ENCODE results near the gene TNRC6B.

The TNRC6B gene

DNA sequence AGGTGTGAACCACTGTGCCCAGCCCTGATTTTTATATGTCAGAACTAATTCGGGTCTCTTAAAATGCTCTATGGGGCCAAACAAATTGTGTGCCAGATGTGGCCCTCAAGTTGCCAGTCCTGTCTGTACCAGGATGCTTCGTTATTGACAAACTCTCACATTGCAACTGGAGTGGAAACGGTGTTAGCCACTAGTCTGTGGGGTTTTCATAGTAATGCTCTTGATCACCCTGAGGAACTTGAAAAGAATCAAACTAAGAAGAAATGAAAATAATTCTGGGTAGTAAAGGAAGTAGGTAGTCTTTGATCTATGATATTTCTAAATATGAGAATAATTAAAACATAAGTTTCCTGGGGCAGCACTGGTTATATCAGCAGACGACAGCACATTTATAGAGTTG, 101.3 kb downstream of the TNRC6B start:
- Histone ChIP-seq H3K9me3 (ENCODE audit: control insufficient read depth, low read length) (no peaks in the 10 kb centered on the region), H3K36me3 (ENCODE audit: control insufficient read depth, insufficient read depth, low read length) (peaks cover 16% of the 10 kb centered on the region), H3K27me3 (ENCODE audit: control insufficient read depth, insufficient read depth, low read length, poor library complexity, severe bottlenecking) (no peaks in the 10 kb centered on the region), H3K27ac (ENCODE audit: insufficient read depth, low read depth, low read length, poor library complexity, severe bottlenecking) (no peak overlapping the region), H3K4me1 (ENCODE audit: control insufficient read depth, insufficient read depth, low read length) (no peaks in the 10 kb centered on the region), H3K4me3 (ENCODE audit: insufficient read depth, low read depth, low read length) (no peak overlapping the region)
- WGBS, 2 experiments: 94 to 95% methylated on average over 4 of the region's 4 CpGs

DNA sequence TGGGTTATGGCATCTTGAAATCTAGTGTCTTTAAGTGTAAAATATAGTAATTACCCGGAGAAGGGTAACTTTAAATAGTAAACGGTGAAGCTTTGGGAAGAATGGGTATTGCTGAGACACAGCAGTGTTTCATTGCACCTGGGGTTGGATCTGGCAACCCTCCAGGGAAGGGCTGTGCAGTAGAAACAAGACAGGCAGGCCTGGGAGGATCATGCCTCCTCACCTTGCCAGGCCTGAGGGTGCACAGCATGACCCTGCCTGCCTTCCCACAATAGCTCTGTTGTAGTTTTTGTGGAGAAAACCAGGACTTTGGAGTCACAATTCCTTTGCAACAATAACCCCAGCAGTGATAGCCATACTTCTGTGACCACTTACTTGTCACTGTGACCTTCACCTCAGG, 104.0 kb downstream of the TNRC6B start:
- WGBS, 2 experiments: 91 to 94% methylated on average over 2 of the region's 2 CpGs
- Histone ChIP-seq H3K36me3 (ENCODE audit: control insufficient read depth, insufficient read depth, low read length) (peaks cover 25% of the 10 kb centered on the region), H3K27ac (ENCODE audit: insufficient read depth, low read depth, low read length, poor library complexity, severe bottlenecking) (no peak overlapping the region), H3K9me3 (ENCODE audit: control insufficient read depth, low read length) (no peaks in the 10 kb centered on the region), H3K27me3 (ENCODE audit: control insufficient read depth, insufficient read depth, low read length, poor library complexity, severe bottlenecking) (no peaks in the 10 kb centered on the region), H3K4me1 (ENCODE audit: control insufficient read depth, insufficient read depth, low read length) (no peaks in the 10 kb centered on the region), H3K4me3 (ENCODE audit: insufficient read depth, low read depth, low read length) (no peak overlapping the region)

DNA sequence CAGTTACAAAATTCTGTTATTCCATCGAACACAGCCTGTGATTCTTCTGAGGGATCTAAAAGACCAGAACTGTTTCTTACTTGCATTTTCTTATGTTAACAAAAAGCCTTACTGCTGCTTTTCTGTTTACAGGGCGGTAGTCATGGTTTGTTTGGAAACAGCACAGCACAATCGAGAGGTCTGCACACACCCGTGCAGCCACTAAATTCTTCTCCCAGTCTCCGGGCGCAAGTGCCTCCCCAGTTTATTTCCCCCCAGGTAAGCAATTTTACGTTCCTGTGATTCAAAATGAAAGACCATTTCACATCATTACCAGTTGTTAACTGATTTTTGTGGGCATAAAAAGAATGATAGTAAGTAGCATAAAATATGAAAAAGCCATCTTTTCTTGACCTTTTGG, 107.8 kb downstream of the TNRC6B start:
- Histone ChIP-seq H3K36me3 (ENCODE audit: control insufficient read depth, insufficient read depth, low read length) (peaks cover 38% of the 10 kb centered on the region), H3K4me3 (ENCODE audit: insufficient read depth, low read depth, low read length) (no peak overlapping the region), H3K9me3 (ENCODE audit: control insufficient read depth, low read length) (no peaks in the 10 kb centered on the region), H3K4me1 (ENCODE audit: control insufficient read depth, insufficient read depth, low read length) (no peaks in the 10 kb centered on the region), H3K27me3 (ENCODE audit: control insufficient read depth, insufficient read depth, low read length, poor library complexity, severe bottlenecking) (no peaks in the 10 kb centered on the region), H3K27ac (ENCODE audit: insufficient read depth, low read depth, low read length, poor library complexity, severe bottlenecking) (no peak overlapping the region)
- WGBS, 2 experiments: 97 to 99% methylated on average over 6 to 7 of the region's 7 CpGs

DNA sequence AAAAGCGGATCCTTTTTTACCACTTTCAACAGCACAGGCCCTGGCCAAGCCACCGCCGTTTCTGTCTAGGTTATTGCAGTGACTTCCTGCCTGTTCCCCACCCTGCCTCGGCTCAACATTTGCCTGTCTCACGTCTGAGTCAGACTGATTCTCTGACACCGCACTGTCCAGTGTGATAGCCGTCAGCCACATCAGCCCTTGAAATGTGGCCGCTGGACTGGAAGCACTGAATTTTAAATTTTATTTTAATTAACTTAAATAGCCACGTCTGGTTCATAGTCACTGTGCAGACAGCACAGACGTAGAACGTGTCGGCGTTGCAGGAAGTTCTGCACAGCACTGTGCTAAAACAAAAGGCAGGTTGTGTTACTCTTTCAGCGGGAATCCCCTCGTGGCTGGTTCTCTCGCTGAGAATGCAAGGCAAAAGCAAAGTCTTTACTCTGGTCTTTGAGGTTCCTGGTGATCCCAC, 112.3 kb downstream of the TNRC6B start:
- H3K4me1 ChIP-seq (ENCODE audit: control insufficient read depth, insufficient read depth, low read length): no peaks in the 10 kb centered on the region
- no peak overlapping the region for H3K27ac ChIP-seq (ENCODE audit: insufficient read depth, low read depth, low read length, poor library complexity, severe bottlenecking)
- H3K9me3 ChIP-seq (ENCODE audit: control insufficient read depth, low read length): no peaks in the 10 kb centered on the region
- no peaks in the 10 kb centered on the region for H3K27me3 ChIP-seq (ENCODE audit: control insufficient read depth, insufficient read depth, low read length, poor library complexity, severe bottlenecking)
- H3K4me3 ChIP-seq (ENCODE audit: insufficient read depth, low read depth, low read length): no peak overlapping the region
- 88 to 89% methylated on average over 16 of the region's 16 CpGs for WGBS, 2 experiments
- H3K36me3 ChIP-seq (ENCODE audit: control insufficient read depth, insufficient read depth, low read length): peaks cover 36% of the 10 kb centered on the region

DNA sequence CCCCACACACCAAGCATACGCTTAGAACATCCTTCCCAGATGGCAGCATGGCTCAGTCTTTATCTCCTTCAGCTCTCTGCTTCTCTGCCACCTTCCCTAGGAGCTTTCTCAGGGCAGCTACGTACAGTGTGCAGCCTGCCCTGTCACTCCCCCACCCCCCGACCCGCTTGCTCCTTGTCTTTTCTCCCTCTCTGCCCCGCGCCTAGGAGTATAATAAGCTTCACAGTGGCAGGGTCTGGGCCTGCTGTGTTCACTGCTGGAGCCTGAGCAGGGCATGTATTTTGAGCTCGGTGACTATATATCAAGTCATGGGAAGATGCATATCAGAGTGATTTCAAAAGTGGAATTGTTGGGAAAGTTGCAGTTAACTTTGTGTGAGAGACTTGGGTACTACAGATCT, 112.8 kb downstream of the TNRC6B start:
- Histone ChIP-seq H3K27me3 (ENCODE audit: control insufficient read depth, insufficient read depth, low read length, poor library complexity, severe bottlenecking) (no peaks in the 10 kb centered on the region), H3K9me3 (ENCODE audit: control insufficient read depth, low read length) (no peaks in the 10 kb centered on the region), H3K36me3 (ENCODE audit: control insufficient read depth, insufficient read depth, low read length) (peaks cover 32% of the 10 kb centered on the region), H3K4me3 (ENCODE audit: insufficient read depth, low read depth, low read length) (no peak overlapping the region), H3K27ac (ENCODE audit: insufficient read depth, low read depth, low read length, poor library complexity, severe bottlenecking) (no peak overlapping the region), H3K4me1 (ENCODE audit: control insufficient read depth, insufficient read depth, low read length) (no peaks in the 10 kb centered on the region)
- 82 to 87% methylated on average over 7 of the region's 7 CpGs for WGBS, 2 experiments

DNA sequence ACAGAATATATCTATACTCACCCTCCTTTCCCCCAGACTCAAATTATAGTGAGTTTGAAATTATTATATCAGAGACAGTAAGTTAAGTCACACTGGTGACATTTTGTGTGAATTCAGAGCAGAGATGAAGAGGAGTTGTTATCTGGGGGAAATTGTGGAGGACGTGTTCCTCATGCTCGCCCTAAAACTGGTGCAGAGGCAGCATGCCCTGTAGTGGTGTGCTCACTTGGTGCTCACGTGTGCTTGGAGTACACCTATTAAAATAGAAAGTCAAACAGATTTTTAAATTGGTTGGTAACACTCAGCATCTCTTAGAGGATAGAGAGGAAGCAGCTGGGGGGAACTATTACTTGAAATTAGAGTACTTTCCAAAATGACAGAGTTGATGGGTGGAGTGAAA, 117.0 kb downstream of the TNRC6B start:
- no peak overlapping the region for H3K27ac ChIP-seq (ENCODE audit: insufficient read depth, low read depth, low read length, poor library complexity, severe bottlenecking)
- H3K4me3 ChIP-seq (ENCODE audit: insufficient read depth, low read depth, low read length): no peak overlapping the region
- WGBS, 2 experiments: 92 to 99% methylated on average over 3 of the region's 3 CpGs
- H3K9me3 ChIP-seq (ENCODE audit: control insufficient read depth, low read length): no peaks in the 10 kb centered on the region
- peaks cover 13% of the 10 kb centered on the region for H3K36me3 ChIP-seq (ENCODE audit: control insufficient read depth, insufficient read depth, low read length)
- H3K27me3 ChIP-seq (ENCODE audit: control insufficient read depth, insufficient read depth, low read length, poor library complexity, severe bottlenecking): no peaks in the 10 kb centered on the region
- H3K4me1 ChIP-seq (ENCODE audit: control insufficient read depth, insufficient read depth, low read length): no peaks in the 10 kb centered on the region

DNA sequence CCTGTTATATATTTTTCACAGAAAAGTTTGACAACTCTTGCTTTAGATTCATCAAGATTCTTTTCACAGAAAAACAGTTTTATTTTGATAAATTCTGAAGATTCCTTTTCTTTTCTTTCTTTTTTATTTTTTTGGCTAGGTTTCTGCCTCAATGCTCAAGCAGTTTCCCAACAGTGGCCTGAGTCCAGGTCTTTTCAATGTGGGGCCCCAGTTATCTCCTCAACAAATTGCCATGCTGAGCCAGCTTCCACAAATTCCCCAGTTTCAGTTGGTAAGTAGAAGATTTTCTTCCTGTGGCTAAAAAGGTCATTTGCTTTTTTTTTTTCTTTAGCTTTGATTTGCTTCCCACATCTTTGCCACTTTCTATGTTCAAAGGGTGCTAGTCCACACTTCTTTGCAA, 122.6 kb downstream of the TNRC6B start:
- no peaks in the 10 kb centered on the region for H3K9me3 ChIP-seq (ENCODE audit: control insufficient read depth, low read length)
- H3K27ac ChIP-seq (ENCODE audit: insufficient read depth, low read depth, low read length, poor library complexity, severe bottlenecking): no peak overlapping the region
- H3K27me3 ChIP-seq (ENCODE audit: control insufficient read depth, insufficient read depth, low read length, poor library complexity, severe bottlenecking): no peaks in the 10 kb centered on the region
- H3K36me3 ChIP-seq (ENCODE audit: control insufficient read depth, insufficient read depth, low read length): peaks cover 19% of the 10 kb centered on the region
- H3K4me1 ChIP-seq (ENCODE audit: control insufficient read depth, insufficient read depth, low read length): no peaks in the 10 kb centered on the region
- no peak overlapping the region for H3K4me3 ChIP-seq (ENCODE audit: insufficient read depth, low read depth, low read length)

DNA sequence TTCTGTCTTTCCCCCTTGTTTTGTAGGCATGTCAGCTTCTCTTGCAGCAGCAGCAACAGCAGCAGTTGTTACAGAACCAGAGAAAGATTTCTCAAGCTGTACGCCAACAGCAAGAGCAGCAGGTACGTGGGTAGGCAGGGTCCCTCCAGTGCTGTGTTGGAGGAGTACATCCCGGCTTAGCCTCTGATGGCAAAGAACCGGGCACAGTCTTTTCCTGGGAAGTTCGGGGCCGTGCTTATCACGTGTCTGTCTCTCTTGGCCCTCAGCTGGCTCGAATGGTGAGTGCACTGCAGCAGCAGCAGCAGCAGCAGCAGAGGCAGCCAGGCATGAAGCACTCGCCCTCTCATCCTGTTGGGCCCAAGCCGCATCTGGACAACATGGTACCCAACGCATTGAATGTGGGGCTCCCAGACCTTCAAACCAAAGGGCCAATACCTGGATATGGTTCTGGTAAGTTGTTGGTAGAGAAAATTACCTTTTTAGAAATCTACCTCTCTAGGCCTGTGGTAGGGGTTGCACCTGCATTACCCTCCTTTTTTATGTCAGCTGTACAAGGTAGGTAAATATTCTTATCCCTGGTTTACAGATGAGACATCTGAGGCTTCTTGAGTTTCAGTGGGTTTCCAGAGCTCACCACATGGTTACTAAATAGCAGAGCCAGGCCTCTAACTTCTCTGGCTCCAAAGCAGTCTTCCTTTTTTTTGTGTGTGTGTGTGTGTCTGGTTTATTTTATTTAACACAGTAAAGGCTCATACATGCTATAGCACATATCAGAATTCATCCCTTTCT, 123.4 kb downstream of the TNRC6B start:
- WGBS, 2 experiments: 95 to 97% methylated on average over 11 of the region's 11 CpGs
- Histone ChIP-seq H3K27me3 (ENCODE audit: control insufficient read depth, insufficient read depth, low read length, poor library complexity, severe bottlenecking) (no peaks in the 10 kb centered on the region), H3K4me1 (ENCODE audit: control insufficient read depth, insufficient read depth, low read length) (no peaks in the 10 kb centered on the region), H3K27ac (ENCODE audit: insufficient read depth, low read depth, low read length, poor library complexity, severe bottlenecking) (no peak overlapping the region), H3K4me3 (ENCODE audit: insufficient read depth, low read depth, low read length) (no peak overlapping the region), H3K9me3 (ENCODE audit: control insufficient read depth, low read length) (no peaks in the 10 kb centered on the region), H3K36me3 (ENCODE audit: control insufficient read depth, insufficient read depth, low read length) (peaks cover 26% of the 10 kb centered on the region)

DNA sequence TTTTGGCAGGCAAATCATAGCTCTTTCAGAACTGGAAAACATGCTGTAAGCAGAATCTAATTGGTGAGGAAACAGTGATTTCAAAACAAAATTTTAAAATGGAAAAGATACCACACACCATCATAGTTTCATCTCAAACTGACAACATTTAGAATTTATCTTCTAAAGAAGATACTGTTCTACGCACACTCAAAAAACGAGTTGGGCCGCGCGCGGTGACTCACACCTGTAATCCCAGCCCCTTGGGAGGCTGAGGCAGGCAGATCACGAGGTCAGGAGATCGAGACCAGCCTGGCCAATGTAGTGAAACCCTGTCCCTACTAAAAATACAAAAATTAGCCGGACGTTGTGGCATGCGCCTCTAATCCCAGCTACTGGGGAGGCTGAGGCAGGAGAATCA, 124.4 kb downstream of the TNRC6B start:
- no peak overlapping the region for H3K27ac ChIP-seq (ENCODE audit: insufficient read depth, low read depth, low read length, poor library complexity, severe bottlenecking)
- no peaks in the 10 kb centered on the region for H3K27me3 ChIP-seq (ENCODE audit: control insufficient read depth, insufficient read depth, low read length, poor library complexity, severe bottlenecking)
- no peak overlapping the region for H3K4me3 ChIP-seq (ENCODE audit: insufficient read depth, low read depth, low read length)
- peaks cover 28% of the 10 kb centered on the region for H3K36me3 ChIP-seq (ENCODE audit: control insufficient read depth, insufficient read depth, low read length)
- H3K9me3 ChIP-seq (ENCODE audit: control insufficient read depth, low read length): no peaks in the 10 kb centered on the region
- 95 to 96% methylated on average over 11 of the region's 11 CpGs for WGBS, 2 experiments
- H3K4me1 ChIP-seq (ENCODE audit: control insufficient read depth, insufficient read depth, low read length): no peaks in the 10 kb centered on the region

DNA sequence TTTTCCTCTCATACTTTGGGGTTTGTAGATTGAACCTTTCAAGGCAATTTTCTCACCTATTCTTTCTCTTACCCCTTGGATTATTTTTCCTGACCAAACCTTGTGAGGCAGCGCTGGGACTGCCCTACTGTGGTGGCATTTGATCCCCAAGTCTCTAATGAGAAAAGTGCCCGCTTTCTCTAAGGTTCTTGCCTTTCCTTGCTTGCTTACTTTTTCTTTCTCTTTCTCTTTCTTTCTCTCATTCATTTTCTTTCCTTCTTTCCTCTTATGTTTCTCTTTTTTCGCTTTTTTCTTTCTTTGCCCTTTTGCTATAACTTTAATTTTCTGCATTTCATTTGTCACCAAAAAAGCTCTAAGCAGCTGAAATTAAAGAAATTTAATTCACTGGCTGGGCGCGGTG, 127.9 kb downstream of the TNRC6B start:
- H3K4me1 ChIP-seq (ENCODE audit: control insufficient read depth, insufficient read depth, low read length): no peaks in the 10 kb centered on the region
- H3K9me3 ChIP-seq (ENCODE audit: control insufficient read depth, low read length): no peaks in the 10 kb centered on the region
- H3K4me3 ChIP-seq (ENCODE audit: insufficient read depth, low read depth, low read length): no peak overlapping the region
- peaks cover 45% of the 10 kb centered on the region for H3K36me3 ChIP-seq (ENCODE audit: control insufficient read depth, insufficient read depth, low read length)
- WGBS, 2 experiments: 95% methylated on average over 5 of the region's 5 CpGs
- H3K27ac ChIP-seq (ENCODE audit: insufficient read depth, low read depth, low read length, poor library complexity, severe bottlenecking): no peak overlapping the region
- no peaks in the 10 kb centered on the region for H3K27me3 ChIP-seq (ENCODE audit: control insufficient read depth, insufficient read depth, low read length, poor library complexity, severe bottlenecking)
